Chondrocyte (in vitro differentiated cells): ENCODE measurements around the gene DPM3. TPM values are rescaled to one million over a fixed set of nuclear protein-coding genes. Genes with fewer than 3 reads are reported as not detected.

Experiments
- DNase-seq: peaks from one replicate; pipeline ENCODE4 v3.0.0; 2021; ENCODE audit warnings: mixed read lengths, low spot score
- H3K27ac Mint-ChIP-seq: one replicate; pipeline ENCODE4 v1.8.0; 2021; ENCODE audit warnings: mild to moderate bottlenecking, moderate library complexity, mixed read lengths; ENCODE audit not compliant: unreplicated experiment
- H3K27me3 Mint-ChIP-seq: 2 replicates; pipeline ENCODE4 v1.8.0; 2021; ENCODE audit warnings: low read depth, mixed read lengths
- H3K36me3 Mint-ChIP-seq: 2 replicates; pipeline ENCODE4 v1.8.0; 2021; ENCODE audit warnings: low read depth, mixed read lengths
- H3K4me1 Mint-ChIP-seq: 2 replicates; pipeline ENCODE4 v1.8.0; 2021; ENCODE audit warnings: low read depth, mild to moderate bottlenecking, mixed read lengths
- H3K4me3 Mint-ChIP-seq: one replicate; pipeline ENCODE4 v1.8.0; 2021; ENCODE audit warnings: mild to moderate bottlenecking, moderate library complexity, mixed read lengths; ENCODE audit not compliant: unreplicated experiment
- H3K9me3 Mint-ChIP-seq: 2 replicates; pipeline ENCODE4 v1.8.0; 2021; ENCODE audit warnings: low read depth, mixed read lengths
- CTCF ChIP-seq: fragments of 200-600 bp; sonication (generic); IDR thresholded peaks from 2 replicates; pipeline ENCODE4 v1.5.0; 2021; ENCODE audit warnings: antibody characterized with exemption, mild to moderate bottlenecking, moderate library complexity
- total RNA-seq: library from RNA; stranded (reverse); gene quantifications from 3 replicates; pipeline ENCODE4 v1.2.1, GENCODE V29; 2021

The DPM3 gene
- total RNA-seq, 1 donor from 2014 or later, result 41.3 TPM

GRCh38 chr1:155173478-155174323, 33.4 kb upstream of the DPM3 start, which contains the start of gene TRIM46:
Gene TRIM46 (plus strand): TSS chr1:155173849. CDS start chr1:155173967, 118 bp downstream.
- peaks cover 52% of the 10 kb centered on the region for H3K4me1 Mint-ChIP-seq
- peak within 1 kb of the TSS; percentile 97 for H3K4me3 Mint-ChIP-seq
- H3K27me3 Mint-ChIP-seq, result no peaks in the 10 kb centered on the region
- DNase-seq, result peak; percentile 90
- H3K9me3 Mint-ChIP-seq, result no peaks in the 10 kb centered on the region
- H3K36me3 Mint-ChIP-seq, result peaks cover 20% of the 10 kb centered on the region
- H3K27ac Mint-ChIP-seq, result peak within 1 kb of the TSS; percentile 98
- TF ChIP-seq CTCF, result peak; percentile 71

DNA sequence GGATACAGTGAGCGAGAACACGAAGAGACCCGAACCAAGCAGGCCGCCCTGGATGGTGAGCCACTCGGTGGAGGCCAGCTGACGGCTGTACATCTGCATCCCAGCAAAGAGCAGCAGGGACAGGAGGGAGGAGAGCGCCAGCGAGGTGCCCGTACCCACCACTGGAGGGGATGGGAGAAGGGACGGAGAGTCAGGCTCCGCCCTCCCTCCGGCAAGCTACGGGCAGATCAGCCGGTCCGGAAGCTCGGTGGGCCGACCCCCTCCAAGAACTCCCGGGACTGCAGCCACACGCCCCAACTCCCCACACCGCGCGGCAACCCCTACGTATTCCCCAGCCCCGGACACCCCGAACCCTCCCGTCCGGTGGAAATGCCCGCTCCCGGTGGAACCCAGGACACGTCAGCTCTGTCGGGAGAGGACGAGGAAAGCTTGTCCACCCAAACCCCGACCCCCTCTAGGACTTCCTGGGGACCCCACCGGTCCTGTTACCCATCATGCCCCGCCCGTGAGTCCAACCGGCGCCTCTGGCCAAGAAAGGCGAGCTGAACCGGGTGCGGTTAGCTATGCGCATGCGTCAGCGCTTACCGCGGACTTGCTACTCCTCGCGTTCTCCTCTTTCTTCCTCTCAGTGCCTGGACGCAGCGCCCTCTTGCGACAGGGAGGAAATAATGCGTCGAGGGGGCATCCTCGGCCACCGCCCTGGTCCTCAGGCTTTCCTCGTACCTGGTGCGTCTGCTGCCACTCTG, 32.6 kb upstream of the DPM3 start, which contains the start of gene KRTCAP2:
Gene KRTCAP2 (minus strand): TSS at position 573 of the 746 bp plus-strand sequence. CDS start 80 bp downstream, at position 493.
- H3K36me3 Mint-ChIP-seq, result peaks cover 20% of the 10 kb centered on the region
- DNase-seq, result peak; percentile 98
- H3K27ac Mint-ChIP-seq, result peak within 1 kb of the TSS; percentile 98
- peaks cover 54% of the 10 kb centered on the region for H3K4me1 Mint-ChIP-seq
- no peaks in the 10 kb centered on the region for H3K27me3 Mint-ChIP-seq
- peak within 1 kb of the TSS; percentile 97 for H3K4me3 Mint-ChIP-seq
- peak; percentile 96 for TF ChIP-seq CTCF
- H3K9me3 Mint-ChIP-seq, result no peaks in the 10 kb centered on the region

DNA sequence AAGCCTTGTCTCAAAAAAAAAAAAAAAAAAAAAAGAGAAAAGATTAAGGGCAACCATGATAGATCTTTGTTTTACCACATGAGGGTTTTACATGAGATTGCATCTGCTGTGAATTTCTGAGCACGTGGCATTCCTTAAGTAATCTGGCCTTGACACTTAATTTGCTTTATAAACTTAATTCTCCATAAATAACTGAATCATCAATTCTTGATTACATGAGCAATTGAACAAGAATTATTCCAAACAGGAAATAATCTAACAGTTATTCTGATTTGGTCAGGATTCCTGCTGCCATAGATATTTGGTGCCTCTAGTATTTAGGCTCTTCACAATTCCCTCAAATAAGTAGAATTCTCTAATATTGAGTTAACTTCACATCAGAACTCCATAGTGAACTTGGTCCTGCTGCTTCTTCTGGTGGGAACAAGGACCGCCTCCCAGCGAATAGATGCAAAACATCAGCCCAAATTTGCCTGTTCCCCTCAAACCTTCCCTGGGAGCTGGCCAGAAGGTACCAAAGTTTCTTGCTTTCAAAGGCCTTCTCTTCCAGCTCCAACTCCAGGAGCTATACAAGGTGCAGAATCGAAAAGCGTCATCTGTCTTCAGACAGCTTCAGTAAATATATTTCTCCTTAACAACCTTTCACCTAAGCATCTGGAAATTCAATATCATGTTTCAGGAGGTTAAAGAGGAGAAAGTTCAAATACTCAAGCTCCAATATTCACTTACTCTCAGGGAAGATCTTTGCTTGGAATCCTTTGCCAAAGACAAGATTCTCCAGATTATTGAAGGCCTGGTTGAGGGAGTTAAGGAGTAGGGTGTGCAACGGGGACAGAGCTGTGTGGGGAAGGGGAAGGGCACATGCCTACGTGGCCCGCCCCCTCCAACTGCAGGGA, 31.8 kb upstream of the DPM3 start:
- Mint-ChIP-seq H3K4me1 (peaks cover 60% of the 10 kb centered on the region), H3K4me3 (peak overlapping the region; percentile 97), H3K9me3 (no peaks in the 10 kb centered on the region), H3K27me3 (no peaks in the 10 kb centered on the region), H3K36me3 (peaks cover 15% of the 10 kb centered on the region), H3K27ac (peak overlapping the region; percentile 98)
- DNase-seq, result peak; percentile 15
- no peak for TF ChIP-seq CTCF

- Mint-ChIP-seq H3K36me3 (peaks cover 13% of the 10 kb centered on the region), H3K9me3 (no peaks in the 10 kb centered on the region), H3K4me1 (peaks cover 51% of the 10 kb centered on the region), H3K4me3 (no peak overlapping the region), H3K27ac (no peak overlapping the region), H3K27me3 (no peaks in the 10 kb centered on the region)
- TF ChIP-seq CTCF, result no peak
- DNase-seq, result no peak
Measured at GRCh38 chr1:155170806-155171205, 30.5 kb upstream of the DPM3 start.
